Activated naive CD4-positive, alpha-beta T cell treated with Interleukin-2 at 50 U/mL for 16 hours (primary cell): ENCODE results near the gene STX8.

Source experiments
- DNase-seq: peaks from one replicate; pipeline ENCODE4 v3.0.0-alpha.2; 2020

Gene STX8

DNA sequence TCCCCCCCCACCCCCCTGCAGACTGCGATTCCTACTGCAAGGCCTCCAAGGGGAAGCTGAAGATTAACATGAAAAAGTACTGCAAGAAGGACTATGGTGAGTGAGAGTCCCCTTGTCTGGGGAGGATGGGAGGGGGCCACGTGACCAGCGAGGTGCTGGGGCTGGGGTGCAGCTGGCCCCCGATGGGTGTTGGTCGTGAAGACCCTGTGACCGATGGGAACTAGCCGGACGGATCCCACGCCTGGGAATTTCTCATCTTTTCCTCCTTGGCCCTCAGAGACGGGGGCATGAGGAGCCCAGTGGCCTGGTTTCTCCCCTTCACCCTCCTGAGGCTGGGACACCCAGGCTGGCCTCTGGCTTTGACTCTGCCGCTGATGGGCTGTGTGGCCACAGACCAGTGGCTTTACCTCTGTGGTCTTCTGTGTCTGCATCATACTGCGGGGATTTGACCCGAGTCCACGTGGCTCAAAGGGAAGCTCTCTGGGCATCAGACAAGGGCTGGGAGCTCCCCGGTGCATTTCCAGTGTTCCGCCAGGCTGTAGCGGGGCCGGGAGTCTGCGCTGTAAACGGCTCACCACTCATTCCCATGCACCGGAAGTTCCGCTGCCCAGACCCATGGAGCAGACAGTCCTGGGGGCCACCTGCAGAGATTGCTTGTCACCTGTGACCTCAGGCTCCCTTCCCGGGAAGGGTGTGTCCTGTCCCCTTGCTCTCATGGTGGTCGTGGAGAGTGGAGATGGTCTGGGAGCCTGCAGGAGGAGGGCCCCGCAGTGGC is 354.3 kb downstream of the STX8 start:
- DNase-seq = no peak

DNA sequence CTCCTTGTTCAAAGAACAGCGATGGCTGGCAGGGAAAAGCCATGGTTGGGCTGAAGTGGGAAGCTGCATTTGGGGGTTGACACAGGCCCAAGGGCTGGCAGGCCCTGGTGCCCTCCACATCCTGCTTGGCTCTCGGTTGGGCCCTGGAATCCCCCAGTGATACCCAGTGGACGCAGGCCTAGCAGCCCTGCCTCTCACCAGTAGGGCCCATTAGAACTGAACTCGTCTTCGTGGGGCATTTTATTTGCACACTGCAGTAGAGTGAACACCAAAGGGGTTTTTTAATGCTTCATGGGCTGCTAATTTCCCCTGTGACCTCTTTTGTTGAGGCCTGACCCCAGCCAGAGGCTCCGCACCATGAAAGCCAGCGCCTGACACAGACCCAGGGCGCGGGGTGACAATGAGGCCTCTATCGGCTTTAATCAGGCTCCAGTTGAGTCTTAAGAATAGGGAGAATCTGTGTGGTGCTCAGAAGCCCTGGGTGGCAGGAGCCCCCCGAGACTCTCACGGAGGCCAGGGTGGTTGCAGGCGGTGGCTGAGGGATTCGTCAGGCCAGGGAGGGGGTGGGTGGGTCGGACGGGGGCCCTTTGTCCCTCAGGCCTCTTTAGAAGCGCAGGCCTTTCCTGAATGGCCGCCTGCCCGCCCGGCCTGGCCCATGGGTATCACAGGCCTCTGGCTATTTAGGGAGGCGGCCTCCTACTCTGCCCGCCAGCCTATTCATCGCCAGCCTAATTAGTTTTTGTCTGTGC is 355.0 kb downstream of the STX8 start:
- DNase-seq = no peak

DNA sequence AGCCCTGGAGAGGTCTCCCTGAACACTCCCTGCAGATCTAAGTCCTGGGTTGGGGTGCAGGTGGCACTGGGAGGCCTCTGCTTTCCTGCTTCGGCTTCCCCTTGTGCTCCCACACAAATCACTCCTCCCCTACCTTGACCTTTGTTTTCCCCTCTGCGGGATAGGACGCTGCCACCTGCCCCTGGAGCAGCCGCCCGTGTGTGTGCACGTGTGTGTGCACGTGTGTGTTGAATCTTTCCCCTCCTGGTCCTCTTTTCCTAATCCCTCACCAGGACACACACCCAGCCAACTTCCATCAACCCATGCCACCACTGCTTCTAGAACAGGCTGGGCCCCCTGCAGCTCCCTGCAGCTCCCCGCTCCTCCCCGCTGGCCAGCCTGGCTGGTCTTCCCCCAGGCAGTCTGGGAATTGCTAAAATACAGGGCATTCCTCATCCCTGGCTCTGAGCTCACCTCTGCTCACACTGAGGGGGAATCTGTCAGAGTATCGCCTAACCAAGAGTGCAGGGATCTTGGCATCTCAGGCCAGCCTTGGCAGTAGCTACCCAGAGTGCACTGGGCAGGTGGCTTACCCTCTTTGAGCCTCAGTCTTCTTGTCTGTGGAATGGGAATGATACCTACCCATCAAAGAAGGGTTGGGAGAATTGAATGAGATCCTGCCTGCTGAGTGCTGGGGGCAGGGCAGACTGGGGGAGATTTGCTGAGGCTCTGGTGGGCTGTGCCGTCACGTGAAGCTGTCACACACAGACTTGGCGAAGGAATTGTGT is 355.8 kb downstream of the STX8 start:
- DNase-seq = no peak

DNA sequence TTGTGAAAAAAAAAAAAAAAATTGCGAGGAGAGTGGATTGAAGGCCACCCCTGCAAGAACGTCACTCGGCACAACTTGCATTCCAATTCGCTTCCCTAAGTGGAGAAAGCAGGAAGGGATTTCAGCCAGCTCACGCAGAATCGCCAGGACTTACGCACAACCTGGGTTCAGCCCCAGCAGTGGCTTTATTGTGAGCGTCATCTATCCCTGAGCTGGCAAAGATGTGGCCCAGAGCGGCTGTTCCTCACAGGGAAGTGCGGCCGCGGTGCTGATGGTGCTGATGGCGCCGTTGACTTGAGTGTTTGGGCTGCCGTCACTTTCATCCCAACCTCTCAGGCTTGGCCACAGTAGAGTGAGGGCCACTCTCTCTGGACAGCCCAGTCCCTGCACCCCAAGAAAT is 356.7 kb downstream of the STX8 start:
- no peak for DNase-seq

DNA sequence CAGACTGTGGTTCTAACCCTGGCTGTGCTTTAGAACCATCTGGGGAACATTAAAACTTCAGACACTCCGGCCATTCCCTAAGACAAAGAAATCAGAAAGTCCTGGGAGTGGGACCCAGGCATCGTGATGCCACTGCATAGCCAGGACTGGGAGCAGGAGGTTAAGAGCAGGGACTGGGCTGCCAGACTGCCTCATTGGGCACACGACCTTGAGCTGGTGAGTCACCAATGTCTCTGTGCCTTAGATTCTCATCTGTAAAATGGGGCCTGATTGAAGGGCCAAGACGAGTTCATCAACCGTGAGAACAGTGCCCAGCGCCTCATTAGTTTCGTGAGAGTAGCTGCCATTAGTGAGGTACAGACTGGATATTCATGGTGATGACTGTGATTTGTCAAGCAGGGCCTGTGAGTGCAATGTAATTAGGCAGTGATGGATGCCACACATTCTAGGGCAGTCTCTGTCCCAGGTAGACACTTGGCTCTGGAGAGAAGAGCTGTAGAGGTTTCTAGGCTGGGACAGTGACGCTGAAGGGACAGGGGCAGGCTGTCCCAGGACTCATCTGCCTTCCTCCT is 357.5 kb downstream of the STX8 start:
- no peak for DNase-seq

DNA sequence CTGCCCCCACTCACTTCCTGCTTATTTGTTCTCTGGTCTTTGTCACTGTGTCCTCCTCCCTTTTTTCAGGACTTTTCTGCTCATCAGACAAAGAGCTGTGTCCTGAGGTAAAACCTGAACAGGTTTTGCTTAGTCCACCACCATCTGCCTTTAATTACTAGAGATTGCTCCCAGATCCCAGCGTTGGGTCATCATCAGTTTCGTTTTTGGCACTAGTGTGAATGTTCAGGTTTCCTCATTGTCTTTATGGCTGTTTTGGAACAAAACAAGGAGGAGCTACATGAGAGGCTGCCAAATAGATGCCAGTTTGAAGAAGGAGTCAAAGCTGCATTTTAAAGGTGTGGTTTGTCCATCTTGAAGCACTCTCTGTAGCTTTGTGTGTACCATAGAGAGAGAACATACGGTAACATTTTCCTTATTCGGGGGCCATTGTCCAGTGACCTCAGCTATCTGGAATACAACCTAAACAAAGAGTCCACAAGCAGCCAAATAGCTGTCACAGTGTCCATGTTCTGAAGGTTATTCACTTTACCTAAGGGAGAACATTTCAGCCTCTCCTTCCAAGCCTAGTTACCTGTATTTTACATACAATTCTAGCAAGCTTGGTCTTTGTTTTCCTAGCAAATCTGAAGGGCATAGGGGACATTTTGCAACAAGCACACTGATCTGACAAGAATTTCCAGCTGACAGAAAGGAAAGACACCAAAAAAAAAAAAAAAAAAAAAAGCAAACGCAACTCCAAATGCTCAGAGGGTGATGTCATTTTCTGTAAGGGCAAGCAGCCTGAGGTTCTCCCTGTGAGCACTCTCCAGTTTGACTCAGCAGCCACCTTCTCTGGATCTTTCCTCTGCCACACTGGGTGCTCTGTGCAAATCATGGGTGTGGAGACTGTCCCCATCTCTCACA is 358.2 kb downstream of the STX8 start:
- DNase-seq = no peak

DNA sequence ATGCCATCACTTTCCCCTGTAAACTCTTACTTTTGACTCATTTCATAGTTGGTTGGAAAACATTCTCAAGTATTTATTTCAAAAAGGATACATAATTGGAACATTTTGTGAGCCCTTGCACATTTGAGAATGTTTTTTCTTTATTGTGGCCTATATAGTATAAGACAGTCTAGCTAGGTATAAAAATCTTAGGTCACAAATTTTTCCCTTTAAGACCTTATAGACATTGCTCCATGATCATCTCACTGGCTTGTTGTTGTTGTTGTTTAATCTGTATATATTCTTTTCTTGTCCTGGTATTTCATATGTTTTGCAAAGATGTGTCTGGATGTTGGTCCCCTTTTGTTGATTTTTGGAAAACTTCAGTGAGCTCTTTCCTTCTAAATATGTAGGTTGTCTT is 360.2 kb downstream of the STX8 start:
- no peak for DNase-seq

DNA sequence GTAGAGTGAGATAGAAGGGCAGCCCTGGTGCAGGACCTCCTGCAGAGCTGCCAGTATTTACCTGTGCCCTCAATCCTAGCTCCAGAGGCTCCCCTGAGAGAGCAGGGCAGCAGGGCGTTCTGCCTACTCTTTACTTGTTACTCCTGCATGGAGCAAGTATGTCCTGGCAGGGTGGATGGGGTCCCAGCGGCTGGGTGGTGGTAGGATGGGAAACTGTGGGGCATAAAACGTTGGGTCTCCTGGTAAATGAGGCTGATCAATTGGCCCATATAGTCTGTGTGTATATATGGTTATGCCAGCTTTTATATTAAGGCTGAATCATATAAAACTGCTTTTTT is 362.3 kb downstream of the STX8 start:
- no peak for DNase-seq

DNA sequence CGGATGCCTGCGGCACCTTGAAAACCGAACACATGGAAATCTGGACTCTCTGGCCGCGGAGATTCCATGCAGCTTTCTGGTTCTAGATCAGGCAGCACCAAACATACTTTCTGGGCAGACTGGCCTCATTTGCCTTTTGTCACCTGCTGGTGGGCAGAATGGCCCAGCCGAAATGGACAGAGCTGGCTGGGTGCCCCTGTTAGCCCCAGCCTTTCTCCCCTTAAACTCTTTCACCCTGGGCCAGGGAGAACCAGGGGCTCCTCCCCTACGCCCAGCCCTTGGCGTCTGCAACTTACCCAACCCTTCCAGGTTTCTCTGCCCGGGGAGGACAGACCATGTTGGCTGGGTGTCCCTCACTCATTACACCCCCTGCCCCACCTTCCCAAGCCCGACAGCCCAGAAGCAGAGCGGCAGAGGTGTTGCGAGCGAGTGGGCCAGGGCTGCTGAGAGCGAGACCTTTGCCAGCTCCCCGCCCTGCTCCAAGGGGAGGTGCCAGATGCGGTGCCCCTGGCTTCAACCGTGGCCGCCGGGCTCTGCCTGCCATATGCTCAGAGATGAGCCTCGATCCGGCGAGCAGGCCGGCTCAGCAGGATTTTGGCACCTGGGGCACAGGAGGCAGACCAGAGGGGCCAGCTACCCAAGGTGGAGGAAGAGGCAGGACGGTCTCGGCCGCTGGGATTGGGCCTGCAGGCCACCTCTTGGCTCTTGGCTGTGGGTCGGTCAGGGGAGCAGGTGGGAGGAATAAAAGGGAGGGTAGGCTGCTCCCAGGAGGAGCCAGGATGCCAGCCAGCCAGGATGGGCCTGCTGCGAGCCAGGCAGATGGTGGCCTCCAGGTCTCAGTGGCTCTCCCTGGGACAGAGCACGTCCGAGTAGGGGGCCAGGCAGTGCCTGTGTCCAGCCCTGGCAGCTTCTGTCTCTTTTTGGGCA is 363.0 kb downstream of the STX8 start:
- DNase-seq = no peak

DNA sequence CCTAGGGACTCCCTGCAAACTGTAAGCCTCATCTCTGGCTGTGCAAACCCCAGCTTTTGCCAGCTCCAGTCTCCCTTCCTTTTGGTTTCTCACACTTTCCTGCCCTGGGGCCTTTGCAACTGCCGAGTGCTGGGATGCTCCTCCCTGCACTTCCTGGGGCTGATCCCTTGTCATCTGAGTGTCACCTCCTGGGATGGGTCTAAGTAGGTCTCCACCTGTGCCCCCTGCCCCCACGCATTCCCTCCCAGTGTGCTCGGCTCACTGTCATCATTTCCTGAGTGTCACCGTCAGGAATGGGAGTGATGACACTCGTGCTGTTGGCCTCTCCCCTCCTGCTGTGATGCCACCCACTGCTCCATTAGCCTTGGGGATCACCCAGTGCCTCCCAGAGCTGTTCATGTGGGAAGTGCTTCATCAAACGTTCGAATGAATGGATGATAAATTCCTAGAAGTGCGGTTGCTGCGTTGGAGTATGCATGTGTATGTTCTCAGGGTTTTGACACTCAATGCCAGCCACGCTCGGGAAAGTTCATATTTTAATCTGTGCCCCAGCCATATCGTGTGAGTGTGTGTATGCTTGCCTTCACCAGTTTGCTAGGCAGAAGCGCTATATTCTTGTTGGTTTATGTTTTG is 364.4 kb downstream of the STX8 start:
- no peak for DNase-seq

DNA sequence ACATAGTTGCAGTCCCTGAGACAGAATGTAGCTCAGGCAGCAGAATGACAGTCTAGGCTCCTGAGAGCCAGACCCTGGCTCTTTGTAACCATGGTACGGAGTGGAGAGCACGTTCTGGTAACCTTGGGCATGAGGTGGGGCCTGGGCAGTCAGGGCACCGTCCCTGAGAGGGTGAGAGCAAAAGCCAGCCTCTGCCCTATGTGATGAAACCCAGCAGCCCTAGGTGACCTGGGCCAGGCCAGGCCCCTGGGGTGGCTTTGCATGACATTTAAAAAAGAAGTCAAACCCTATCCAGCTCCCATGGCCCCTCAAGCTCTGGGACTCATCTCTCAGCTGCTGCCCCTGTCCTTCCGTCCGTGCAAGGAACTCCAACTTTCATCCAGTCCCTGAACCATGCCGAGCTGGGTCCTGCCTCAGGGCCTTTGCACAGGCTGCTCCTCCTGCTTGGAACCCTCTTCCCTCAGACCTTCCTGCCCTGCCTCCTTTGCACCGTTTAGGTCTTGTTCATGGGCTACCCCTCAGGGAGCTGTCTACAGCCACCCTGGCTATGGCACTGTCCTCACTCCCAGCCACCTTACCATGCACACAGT is 365.7 kb downstream of the STX8 start:
- no peak for DNase-seq

DNA sequence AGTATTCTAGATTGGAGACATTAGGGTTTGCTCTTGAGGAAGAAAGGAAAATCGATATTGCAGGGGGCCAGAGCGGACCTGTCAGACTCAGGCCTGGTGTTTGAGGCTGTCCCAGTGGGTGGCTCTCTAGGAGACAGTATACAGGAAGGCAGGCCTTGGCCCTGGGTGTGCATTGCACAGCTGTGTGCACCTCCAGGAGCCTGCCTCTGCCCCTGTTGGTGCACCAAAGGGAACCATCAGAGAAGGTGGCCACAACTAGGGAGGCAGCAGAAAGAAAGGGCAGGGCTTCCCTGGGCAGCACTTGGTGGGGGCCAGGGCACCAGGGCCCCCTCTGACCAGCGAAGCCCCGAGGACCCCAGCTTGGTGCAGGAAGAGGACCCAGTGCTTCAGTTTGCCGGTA is 366.3 kb downstream of the STX8 start:
- DNase-seq = no peak

DNA sequence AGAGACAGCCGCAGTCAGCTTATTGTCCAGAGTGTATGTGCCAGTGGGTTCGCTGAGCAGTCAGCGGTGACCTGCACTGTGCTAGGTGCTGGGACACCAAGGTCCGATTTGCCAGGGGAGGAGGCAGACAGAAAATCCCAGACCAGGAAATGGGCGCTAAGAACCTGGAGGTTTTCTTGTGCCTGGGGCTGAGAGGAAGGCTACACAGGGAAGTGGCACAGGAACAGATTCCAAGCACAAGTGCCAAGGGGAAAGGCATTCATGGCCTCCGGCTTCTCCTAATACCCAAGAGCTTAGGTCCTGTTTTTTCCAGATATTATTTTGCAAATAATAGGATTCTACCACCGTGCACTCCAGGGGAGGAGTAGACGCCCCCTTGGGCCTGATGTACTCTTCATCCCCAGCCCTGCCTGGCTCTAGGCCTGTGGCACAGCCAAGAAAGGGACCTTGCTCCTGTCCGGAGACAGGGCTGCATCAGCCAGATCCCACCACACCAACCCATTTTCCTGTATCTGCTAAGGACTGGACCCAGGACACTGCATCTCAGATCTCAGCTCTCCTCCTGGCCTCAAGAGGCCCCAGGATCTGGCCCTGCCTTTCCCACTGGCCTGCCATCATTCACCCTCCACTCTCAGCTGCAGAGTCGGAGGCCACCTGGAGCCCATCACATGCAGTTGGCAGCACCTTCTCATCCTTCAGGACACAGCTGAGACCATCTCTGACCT is 367.1 kb downstream of the STX8 start:
- no peak for DNase-seq

DNA sequence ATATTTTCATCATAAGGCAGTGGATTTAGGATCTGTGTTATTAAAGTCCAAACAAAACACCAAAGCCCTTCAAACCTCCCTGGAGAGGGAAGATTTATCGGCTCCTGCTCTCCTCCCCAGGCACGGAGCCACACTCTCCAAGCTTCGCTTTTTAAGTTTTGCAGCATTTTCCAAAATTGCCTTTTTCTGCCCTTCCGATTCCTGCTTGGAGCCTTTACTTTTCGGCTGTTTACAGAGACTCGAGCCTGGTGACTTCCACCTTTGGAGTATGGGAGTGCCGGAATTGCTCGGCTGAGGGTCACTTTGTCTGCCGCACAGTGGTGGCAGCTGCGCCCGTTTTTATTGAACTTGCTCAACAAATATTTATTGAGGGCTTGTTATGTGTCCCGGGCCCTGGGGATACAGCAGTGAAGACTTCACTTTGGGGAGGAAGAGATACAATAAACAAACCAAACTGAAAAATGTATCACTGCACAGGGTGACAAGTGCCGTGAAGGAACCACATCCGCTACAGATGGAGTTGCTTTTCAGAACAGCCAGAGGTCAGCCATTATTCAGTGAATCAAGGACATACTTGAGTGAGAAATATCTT is 368.8 kb downstream of the STX8 start:
- no peak for DNase-seq

DNA sequence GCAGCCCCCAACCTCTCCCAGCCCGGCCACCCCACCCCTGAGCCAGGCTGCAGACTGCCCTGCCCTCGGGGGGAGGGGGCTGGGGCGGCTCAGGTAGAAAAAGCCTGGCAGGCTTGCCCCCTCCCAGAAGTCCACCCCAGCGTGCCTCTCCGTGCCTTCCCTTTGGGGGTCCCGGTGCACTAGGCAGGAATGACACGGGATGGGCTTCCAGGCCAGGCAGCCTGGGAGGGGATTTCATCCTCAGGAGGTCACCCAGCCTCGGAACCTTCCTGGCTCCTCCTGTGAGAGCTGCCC is 369.3 kb downstream of the STX8 start:
- no peak for DNase-seq

DNA sequence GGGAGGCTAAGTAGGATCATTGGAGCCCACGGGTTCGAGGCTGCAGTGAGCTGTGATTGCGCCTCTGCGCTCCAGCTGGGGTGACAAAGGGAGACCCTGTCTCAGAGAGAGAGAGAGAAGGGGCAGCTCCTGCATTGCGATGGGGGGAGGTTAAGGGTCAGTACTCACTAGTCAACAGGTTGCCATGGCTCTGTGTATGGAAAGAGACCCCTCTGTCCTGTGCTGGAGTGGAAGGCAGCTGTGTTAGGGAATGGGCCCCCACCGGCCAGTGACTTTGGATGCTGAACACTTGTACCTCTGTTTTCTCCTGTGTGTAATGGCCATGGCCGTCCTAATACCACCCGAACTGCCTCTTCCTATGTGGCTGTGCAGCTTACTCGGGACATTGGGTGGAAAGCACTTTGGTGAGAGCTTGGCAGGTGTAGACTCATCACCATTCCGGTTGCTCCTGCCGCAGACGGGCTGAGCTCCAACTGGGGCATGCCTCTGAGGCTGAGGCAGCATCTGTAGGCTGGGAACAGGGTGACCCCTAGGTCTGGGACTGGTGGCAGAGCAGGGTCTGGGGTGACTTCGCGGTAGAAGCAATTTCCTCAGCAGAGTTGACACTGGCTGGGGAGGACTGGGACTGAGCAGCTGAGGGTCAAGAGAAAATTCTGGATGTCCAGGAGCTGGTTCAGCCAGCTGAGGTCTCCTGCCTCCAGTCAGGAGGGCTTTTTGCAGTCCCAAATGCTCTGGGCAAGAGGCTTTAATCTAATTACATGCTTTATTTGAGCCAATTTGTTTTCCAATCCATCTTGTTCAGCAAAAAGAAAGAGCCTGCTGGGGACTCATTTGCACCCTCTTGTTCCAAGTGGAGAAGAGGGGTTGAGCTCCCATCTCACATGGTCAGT is 369.9 kb downstream of the STX8 start:
- no peak for DNase-seq

DNA sequence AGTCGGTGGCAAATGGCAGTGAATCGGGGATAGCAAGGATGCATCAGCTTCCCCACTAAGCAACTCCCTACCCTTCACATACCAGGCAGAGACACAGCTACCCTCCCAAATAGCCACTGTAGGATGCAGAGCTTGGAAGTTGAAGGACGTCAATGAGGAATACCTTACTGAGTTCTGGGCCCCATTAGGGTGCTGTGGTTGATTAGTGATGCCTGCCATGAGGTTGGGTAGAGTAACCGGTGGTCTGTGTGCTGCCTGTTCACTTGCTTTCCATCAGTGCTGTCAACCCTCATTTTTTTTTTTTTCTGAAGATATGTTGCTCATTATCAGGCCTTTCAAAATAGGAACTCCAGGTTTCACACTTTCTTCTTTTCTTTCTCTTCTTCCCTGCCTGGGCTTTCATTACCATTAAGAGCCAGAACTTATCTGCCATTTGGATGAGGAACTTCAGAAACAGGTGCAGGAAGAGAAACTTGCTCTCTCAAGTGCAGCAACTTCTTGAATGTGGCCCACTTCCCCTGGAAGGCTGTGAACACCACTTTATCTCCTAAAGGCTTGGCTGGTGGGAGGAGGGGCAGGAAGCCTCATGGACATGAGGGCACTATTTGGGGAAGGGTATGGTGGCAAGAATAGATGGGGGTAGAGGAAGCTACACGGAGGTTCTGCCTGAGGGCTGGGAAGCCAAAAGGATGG is 370.8 kb downstream of the STX8 start:
- no peak for DNase-seq
